ENCODE data around the gene NEK8. TPM values are rescaled to one million over a fixed set of nuclear protein-coding genes. Genes with fewer than 3 reads are reported as not detected.

Gene NEK8
- total and polyA plus RNA-seq, 9 of the 15 experiments (the other 6 are each of a cell fraction or from before 2014, with no cell fraction given): 0.98 to 16.6 (median 4.6) TPM

GRCh38 chr17:28744104-28744971 is 15.8 kb downstream of the NEK8 start:
- Histone ChIP-seq H3K4me3 (peak overlapping the region; percentile 87), H3K9me3 (replicated peaks; ENCODE audit: control insufficient read depth, insufficient read depth, low read depth, low read length) (no peaks in the 10 kb centered on the region), H3K9me1 (ENCODE audit: control insufficient read depth, insufficient read depth, low read length) (no peaks in the 10 kb centered on the region), H3K4me2 (ENCODE audit: insufficient read depth, low read length) (peak overlapping the region; percentile 94), H2AFZ (ENCODE audit: low read depth, low read length) (peak overlapping the region; percentile 74), H4K20me1 (replicated peaks; ENCODE audit: control insufficient read depth, insufficient read depth, low read length) (peaks cover 27% of the 10 kb centered on the region), H3K9ac (ENCODE audit: insufficient read depth in 1 of 2, low read depth in 2 of 2, low read length in 2 of 2) (peak overlapping the region; percentile 93 to 99), H3K4me1 (replicated peaks in 1 of 2; ENCODE audit: control insufficient read depth in 2 of 2, insufficient read depth in 2 of 2, low read length in 2 of 2) (peaks cover 43 to 85% of the 10 kb centered on the region in 2 experiments), H3K27me3 (ENCODE audit: control insufficient read depth in 2 of 2, insufficient read depth in 2 of 2, low read length in 2 of 2) (no peaks in the 10 kb centered on the region), H3K79me2 (ENCODE audit: control insufficient read depth, insufficient read depth, low read length) (peaks cover 52% of the 10 kb centered on the region), H3K36me3 (ENCODE audit: control insufficient read depth, insufficient read depth, low read length) (peaks cover 47% of the 10 kb centered on the region; the same call in 2 of the 3 replicates), H3K27ac (ENCODE audit: extremely low read depth, low read depth, low read length) (peak overlapping the region; percentile 96)
- ChIA-PET POLR2A (interaction anchor here (0.6 to 17.4 kb wide), 12 partner anchors 9 to 206 kb away, joined by 3 to 367 read pairs (median 3); partner anchors contain the start of genes NEK8, PIGS, PROCA1 and RPL23A), CTCF (ENCODE audit: low intra/inter-chr PET ratio) (interaction anchor here (1.9 kb wide), 1 partner anchor 17 kb away, joined by 14 read pairs; the partner anchor contains the start of genes NEK8 and TLCD1)
- ATAC-seq (peak; percentile 1; the same call in 1 of the 3 replicates), DNase-seq (ENCODE audit: extremely low read depth in 1 of 4, low spot score in 3 of 4) (peak; percentile 85 to 91 (median 88)), FAIRE-seq (peak; percentile 63)
- TSS peak; percentile 69 for BruUV-seq (replicated peaks)
- intact Hi-C loops (cut with micrococcal nuclease): loop anchor here (5.0 kb wide), 1 partner anchor 97 kb away; the partner anchor contains the start of gene BLTP2
- WGBS (ENCODE audit: insufficient coverage, low coverage, missing lambda C conversion rate): under 1% methylated on average over 46 of the region's 61 CpGs
- in situ Hi-C loops (cut with MboI): no loop called here
- TF ChIP-seq ZBTB26 (CRISPR knock-in tag; IDR thresholded peaks at IDR 0.05) (no peak), TCF15 (CRISPR knock-in tag; IDR thresholded peaks at IDR 0.05) (peak; percentile 29; the same call in 1 of the 2 replicates), E2F5 (CRISPR knock-in tag; IDR thresholded peaks at IDR 0.05) (peak; percentile 95; the same call in 1 of the 2 replicates), TOE1 (IDR thresholded peaks at IDR 0.05; ENCODE audit: borderline replicate concordance) (no peak; the same call in 1 of the 2 replicates), TOE1 (CRISPR knock-in tag; IDR thresholded peaks at IDR 0.05; ENCODE audit: borderline replicate concordance, low read depth) (0 out of 2 replicates have a peak, but pooled peaks have one; percentile 54), MTA2 (IDR thresholded peaks at IDR 0.05; ENCODE audit: low read depth) (0 out of 2 replicates have a peak, but pooled peaks have one; percentile 14), CREM (IDR thresholded peaks at IDR 0.05; ENCODE audit: low read depth) (peak; percentile 98), CBFB (CRISPR knock-in tag; IDR thresholded peaks at IDR 0.05) (no peak), ZNF280A (IDR thresholded peaks at IDR 0.05; ENCODE audit: low read depth, partially characterized antibody) (no peak), ETV6 (IDR thresholded peaks at IDR 0.05; ENCODE audit: borderline replicate concordance in 1 of 2, low read depth in 2 of 2, low read length in 1 of 2) (no peak), ETV6 (CRISPR knock-in tag; IDR thresholded peaks at IDR 0.05; ENCODE audit: borderline replicate concordance) (0 out of 2 replicates have a peak, but pooled peaks have one; percentile 95), NELFE (IDR thresholded peaks at IDR 0.05; ENCODE audit: insufficient read depth, insufficient read length) (peak; percentile 33), CBX3 (IDR thresholded peaks at IDR 0.05; ENCODE audit: borderline replicate concordance in 1 of 2, low read length in 2 of 2) (peak in 1 of 2 experiments; percentile 61; a peak in 1 of 3 replicates), ZKSCAN3 (CRISPR knock-in tag; IDR thresholded peaks at IDR 0.05) (no peak), NR3C1 (CRISPR knock-in tag; IDR thresholded peaks at IDR 0.05) (peak; percentile 93), TCF7L2 (IDR thresholded peaks at IDR 0.05; ENCODE audit: low read depth, low read length) (no peak)

Data from K562 (cell line).